ENCODE results near the gene GAA.

GAA gene

GRCh38 chr17:80095844-80096475 lies 5.4 kb upstream of the GAA start:
- Histone ChIP-seq H3K4me1 (peaks cover 3% of the 10 kb centered on the region), H3K4me3 (ENCODE audit: low read depth, low read length) (no peak overlapping the region), H3K36me3 (no peaks in the 10 kb centered on the region), H3K9me3 (no peaks in the 10 kb centered on the region), H3K27me3 (no peaks in the 10 kb centered on the region)
- TF ChIP-seq CTCF (IDR thresholded peaks at IDR 0.05; ENCODE audit: low read depth, low read length): no peak
- DNase-seq: no peak

- no peaks in the 10 kb centered on the region for H3K36me3 ChIP-seq
- H3K27me3 ChIP-seq: no peaks in the 10 kb centered on the region
Measured at GRCh38 chr17:80096561-80097021, 4.8 kb upstream of the GAA start.

GRCh38 chr17:80097127-80097621 lies 4.2 kb upstream of the GAA start:
- TF ChIP-seq CTCF (IDR thresholded peaks at IDR 0.05; ENCODE audit: low read depth, low read length): no peak

More at GRCh38 chr17:80096561-80097021, 4.8 kb upstream of the GAA start:
- TF ChIP-seq CTCF (IDR thresholded peaks at IDR 0.05; ENCODE audit: low read depth, low read length): no peak
- H3K4me1 ChIP-seq: peaks cover 3% of the 10 kb centered on the region
- no peak overlapping the region for H3K4me3 ChIP-seq (ENCODE audit: low read depth, low read length)
- peak; percentile 46 for DNase-seq
- no peaks in the 10 kb centered on the region for H3K9me3 ChIP-seq

GRCh38 chr17:80097844-80098691 lies 3.3 kb upstream of the GAA start:
- Histone ChIP-seq H3K9me3 (no peaks in the 10 kb centered on the region), H3K36me3 (no peaks in the 10 kb centered on the region), H3K27me3 (no peaks in the 10 kb centered on the region), H3K4me3 (ENCODE audit: low read depth, low read length) (no peak overlapping the region), H3K4me1 (peaks cover 3% of the 10 kb centered on the region)
- DNase-seq: no peak
- TF ChIP-seq CTCF (IDR thresholded peaks at IDR 0.05; ENCODE audit: low read depth, low read length): no peak

More at GRCh38 chr17:80097127-80097621, 4.2 kb upstream of the GAA start:
- Histone ChIP-seq H3K27me3 (no peaks in the 10 kb centered on the region), H3K4me1 (peaks cover 3% of the 10 kb centered on the region), H3K36me3 (no peaks in the 10 kb centered on the region), H3K4me3 (ENCODE audit: low read depth, low read length) (no peak overlapping the region), H3K9me3 (no peaks in the 10 kb centered on the region)
- no peak for DNase-seq

GRCh38 chr17:80099291-80100034 lies 1.9 kb upstream of the GAA start:
- Histone ChIP-seq H3K4me1 (peaks cover 3% of the 10 kb centered on the region), H3K36me3 (no peaks in the 10 kb centered on the region), H3K9me3 (no peaks in the 10 kb centered on the region), H3K27me3 (no peaks in the 10 kb centered on the region), H3K4me3 (ENCODE audit: low read depth, low read length) (no peak overlapping the region)
- no peak for TF ChIP-seq CTCF (IDR thresholded peaks at IDR 0.05; ENCODE audit: low read depth, low read length)
- DNase-seq: no peak

Data from BE2C (cell line).